Lung microvascular endothelial cell (primary cell): ENCODE results near the gene KMT2C. TPM values are rescaled to one million over a fixed set of nuclear protein-coding genes. Genes with fewer than 3 reads are reported as not detected.

Source experiments
- DNase-seq, 2 donors: peaks; one replicate each; pipeline versions ENCODE4 v3.0.0 to v3.0.0-alpha.2; 2010; ENCODE audit warnings: low read depth in 2 of 2
- total RNA-seq: library from RNA; depleted of rRNA; stranded (reverse); fragments of >200 nt; gene quantifications from 2 replicates; pipeline ENCODE4 v1.2.1, GENCODE V29; 2014

KMT2C gene
- total RNA-seq, 1 donor from 2014 or later: 34.5 TPM

DNA sequence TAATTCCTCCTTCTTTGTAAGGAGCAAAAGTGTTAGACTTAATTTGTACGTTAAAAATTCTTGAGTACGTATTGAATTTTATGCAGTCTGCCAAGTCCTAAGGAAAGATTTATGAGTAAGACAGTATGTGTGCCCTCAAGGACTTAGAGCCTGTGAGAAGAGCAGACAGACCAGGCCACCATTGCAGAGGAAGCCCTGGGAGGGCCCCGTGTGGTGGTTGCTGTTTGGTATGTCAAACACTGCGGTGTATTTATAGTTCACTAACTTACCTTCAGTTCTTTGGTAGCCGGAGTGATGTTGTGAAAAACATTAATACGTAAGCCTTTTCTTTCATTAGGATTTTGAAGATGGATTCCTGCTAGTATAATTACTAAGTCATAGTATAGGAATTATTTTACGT, 327.4 kb downstream of the KMT2C start:
- DNase-seq: no peak

DNA sequence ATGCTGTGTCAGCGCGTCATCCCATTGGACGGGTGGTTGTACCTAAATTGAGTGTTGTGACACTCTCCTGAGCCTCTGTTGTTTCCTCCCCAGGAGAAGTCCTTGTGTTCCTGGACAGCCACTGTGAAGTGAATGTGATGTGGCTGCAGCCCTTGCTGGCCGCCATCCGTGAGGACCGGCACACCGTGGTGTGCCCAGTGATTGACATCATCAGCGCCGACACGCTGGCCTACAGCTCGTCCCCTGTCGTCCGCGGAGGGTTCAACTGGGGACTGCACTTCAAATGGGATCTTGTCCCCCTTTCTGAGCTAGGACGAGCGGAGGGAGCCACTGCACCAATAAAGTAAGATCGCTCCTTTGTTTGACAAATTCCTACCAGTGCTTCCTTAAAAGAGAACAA, 327.9 kb downstream of the KMT2C start:
- no peak for DNase-seq

DNA sequence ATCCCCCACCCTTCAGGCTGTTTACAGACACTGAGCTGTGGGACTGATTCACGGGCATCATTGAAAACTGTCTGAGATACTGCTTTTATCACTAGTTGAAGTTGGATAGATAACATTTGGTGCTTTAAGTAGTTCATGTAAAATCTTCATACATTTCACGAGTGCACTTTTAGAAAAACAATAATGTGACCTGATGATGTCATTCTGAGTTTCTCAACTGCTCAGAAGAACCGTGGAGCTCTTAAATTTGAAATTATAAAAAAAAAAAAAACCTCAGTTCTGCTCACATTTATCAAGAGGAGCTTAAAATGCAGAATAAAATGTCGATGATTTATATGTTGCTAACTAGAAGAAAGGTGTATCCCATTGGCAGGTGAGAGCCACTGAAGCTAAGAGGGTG, 328.8 kb downstream of the KMT2C start:
- DNase-seq: no peak

DNA sequence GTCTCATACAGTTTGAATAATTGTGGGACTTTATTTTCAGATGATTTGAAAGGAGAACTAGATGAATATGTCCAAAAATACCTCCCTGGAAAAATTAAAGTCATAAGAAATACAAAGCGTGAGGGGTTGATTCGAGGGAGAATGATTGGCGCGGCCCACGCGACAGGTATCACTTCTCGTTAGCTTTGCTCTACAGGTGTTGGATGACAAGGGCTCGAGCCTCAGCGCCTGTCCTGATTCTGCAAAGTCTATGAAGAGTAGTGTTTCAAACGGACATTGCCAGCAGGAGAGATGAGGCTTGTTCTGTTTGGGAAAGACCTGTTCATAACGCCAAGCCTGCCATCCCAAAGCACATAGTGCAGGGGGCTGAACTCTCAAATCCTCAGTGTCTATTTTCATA, 330.6 kb downstream of the KMT2C start:
- DNase-seq: no peak

DNA sequence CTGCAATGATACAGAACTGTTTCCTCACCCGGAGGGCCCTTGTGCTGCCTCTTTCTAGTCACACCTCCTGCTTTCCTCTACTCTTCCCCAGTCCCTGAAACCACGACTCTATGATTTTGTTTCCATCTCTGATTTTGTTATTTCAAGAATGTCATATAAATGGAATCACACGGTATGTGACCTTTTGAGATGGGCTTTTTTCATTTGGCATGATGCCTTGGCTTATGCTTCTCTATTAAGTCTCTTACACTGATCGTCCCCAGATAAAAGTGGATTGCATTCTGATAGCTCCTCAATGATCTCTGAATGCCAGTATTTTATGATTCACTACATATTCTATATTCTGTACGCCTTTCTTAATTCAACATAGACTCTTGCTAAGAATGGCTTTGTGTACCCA, 332.1 kb downstream of the KMT2C start:
- DNase-seq: no peak

DNA sequence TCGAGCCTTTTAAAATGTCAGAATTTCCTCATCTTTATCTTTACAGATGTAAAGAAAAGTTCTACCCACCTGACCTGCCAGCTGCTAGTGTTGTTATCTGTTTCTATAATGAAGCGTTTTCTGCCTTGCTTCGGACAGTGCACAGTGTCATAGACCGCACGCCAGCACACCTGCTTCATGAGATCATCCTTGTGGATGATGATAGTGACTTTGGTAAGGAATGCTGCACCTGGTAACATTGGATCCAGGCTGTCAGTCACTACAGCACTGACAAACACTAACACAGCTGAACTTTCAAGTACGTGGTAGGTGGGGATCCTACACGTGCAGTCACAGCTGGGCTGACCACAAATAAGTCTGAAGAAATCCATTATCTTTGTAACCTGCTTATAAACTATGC, 332.7 kb downstream of the KMT2C start:
- DNase-seq: no peak

DNA sequence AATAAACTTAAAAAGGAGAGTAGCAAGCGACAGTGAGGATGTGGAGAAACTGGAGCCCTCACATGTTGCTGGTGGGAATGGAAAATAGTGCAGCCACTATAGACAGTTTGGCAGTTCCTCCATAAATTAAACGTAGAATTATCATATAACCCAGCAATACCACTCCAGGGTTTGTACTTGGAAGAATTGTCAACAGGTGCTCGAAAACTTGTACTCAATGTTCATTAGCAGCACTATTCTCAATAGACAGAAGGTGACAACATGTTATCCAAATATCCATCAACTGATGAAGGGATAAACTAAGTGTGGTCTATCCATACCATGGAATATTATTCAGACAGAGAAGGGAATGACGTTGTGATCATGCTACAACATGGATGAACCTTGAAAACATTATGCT, 338.5 kb downstream of the KMT2C start:
- DNase-seq: no peak

DNA sequence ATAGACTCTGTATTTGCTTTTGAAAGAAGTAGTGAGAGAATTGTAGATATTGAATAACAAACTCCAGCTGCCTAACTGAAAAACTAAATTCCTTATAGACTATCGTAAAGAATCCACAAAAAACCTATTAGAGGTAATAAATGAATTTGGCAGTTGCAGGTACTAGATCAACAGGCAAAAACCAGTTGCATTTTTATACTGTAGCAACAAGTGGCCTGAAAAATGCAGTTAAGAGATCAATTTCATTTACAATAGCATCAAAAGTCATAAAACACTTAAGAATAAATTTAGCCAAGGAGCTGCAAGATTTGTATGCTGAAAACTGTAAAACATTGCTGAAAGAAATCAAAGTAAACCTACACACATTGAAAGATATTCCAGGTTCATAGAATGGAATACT, 340.0 kb downstream of the KMT2C start:
- DNase-seq: no peak

DNA sequence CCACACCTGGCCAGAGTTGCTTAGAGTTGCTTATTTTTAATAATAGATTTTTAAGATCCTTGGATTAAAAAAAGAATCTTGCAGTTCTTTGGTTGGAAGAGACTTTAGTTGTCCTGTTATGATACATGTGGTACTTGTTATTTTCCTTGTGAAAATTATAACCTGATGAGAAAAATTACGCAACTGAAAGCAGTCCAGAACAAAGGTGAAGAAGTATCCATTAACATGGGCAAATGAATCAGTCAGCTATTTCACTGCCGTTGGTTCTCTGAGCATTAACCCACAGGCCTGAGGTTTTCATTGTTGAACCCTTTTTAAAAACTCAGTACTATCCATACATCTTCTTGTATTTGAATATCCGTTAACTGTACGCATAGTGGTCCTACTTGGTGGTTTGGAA, 342.1 kb downstream of the KMT2C start:
- no peak for DNase-seq

DNA sequence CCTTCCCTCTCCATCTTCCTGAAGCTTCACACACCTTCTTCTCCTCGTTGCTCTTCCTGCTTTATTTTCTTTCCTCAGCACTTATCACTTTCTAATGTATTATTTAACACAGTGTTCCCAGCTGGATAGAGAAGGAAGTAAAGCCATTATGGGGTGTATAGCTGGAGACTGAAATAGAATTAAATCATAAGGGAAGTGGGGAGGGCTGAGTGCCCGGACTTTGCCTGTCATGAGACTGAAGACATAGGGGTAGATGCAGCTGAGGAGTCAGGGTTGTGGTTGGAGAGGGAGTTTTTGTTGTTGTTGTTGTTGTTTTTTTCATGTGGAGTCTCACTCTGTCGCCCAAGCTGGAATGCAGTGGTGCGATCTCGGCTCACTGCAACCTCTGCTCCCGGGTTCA, 345.1 kb downstream of the KMT2C start:
- DNase-seq: no peak

DNA sequence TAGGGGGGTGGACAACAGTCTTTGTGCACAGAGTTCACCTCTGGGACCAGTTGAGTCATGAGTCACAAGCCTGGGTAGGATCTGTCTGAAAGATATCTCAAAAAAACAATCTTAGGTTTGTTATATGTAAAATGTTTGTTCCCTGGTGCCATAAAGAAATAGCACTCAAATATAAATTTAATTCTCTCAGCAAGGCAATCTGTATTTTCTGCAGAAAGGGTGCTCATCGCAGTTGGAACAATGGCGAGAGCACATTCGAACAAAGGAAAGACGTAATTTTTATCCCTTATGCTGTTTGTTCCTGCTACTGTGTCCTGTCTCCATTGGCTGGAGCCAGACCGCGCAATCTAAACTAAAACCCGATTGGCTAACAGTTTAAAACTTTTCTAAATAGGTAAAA, 346.6 kb downstream of the KMT2C start:
- DNase-seq: no peak

DNA sequence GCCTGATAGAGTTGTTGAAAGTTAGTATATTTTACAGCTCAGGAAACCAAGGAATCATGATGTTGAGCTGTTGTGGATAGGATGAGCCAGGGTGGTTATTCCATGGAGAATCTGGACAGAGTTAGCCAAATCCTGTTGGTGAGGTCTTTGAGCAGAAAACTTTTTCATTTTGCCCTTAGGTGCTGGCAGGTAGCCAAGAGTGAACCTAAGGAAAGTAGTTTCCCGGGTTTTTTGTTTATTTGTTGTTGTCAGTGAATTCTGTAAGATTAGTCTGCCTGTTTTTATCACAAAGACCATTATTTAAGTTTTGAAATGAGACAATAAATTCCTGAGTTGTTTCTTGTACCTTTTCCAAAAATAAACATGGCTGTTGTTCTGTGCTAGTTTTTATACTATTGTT, 349.3 kb downstream of the KMT2C start:
- peak in 1 of 2 donors; percentile 4 for DNase-seq

DNA sequence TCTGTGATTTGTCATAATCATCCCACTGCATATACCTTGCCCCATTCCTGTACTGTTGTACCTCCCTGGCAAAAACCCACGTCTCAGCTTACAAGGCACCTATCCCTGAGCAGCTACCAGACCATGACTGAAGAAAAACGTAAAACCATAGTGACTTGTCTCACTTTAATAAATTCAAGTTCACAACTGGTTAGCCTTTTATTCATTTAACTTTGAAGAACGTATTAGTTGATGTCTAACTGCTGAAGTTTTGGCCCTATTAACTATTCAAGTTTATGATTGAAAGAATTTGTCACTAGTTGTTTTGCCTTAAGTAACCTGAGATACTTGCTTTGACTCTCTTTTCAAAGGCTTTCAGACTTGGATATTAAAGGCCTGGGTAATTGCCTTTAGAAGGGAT, 350.7 kb downstream of the KMT2C start:
- DNase-seq: no peak

Other genes starting within 250 kb of the KMT2C start
- 1.2 and 1.7 TPM in 2 replicates for gene XRCC2, start 240.1 kb upstream of the KMT2C start, total RNA-seq